HepG2 (cell line): Measurements from ENCODE around the gene CRAMP1. TPM values are rescaled to one million over a fixed set of nuclear protein-coding genes. Genes with fewer than 3 reads are reported as not detected.

Experiments
- CEBPG ChIP-seq: IDR thresholded peaks from 2 replicates; pipeline ENCODE4 v1.6.1; 2016
- FIP1L1 ChIP-seq: fragments of 200-400 bp; formaldehyde crosslinking; IDR thresholded peaks from 2 replicates; pipeline ENCODE4 v1.6.1; 2018; ENCODE audit warnings: low read depth, mild to moderate bottlenecking, low read length, moderate library complexity, borderline replicate concordance; ENCODE audit not compliant: insufficient read depth
- FOXM1 ChIP-seq: sonication (generic); formaldehyde crosslinking; IDR thresholded peaks from 2 replicates; pipeline ENCODE4 v1.5.0; 2020; ENCODE audit warnings: missing genetic modification reagents
- KLF16 ChIP-seq, 2 experiments: sonication (generic) in 1 of 2; formaldehyde crosslinking in 1 of 2; IDR thresholded peaks; 2 replicates each; pipeline versions ENCODE4 v1.6.1 to v1.8.0; 2016 to 2023; ENCODE audit warnings: missing genetic modification reagents in 2 of 2, missing compliant biosample characterization in 1 of 2
- MAZ ChIP-seq, 2 experiments: sonication (generic) in 1 of 2; formaldehyde crosslinking in 1 of 2; IDR thresholded peaks; 2 replicates each; pipeline versions ENCODE4 v1.5.0 to v1.6.1; 2012 to 2020; ENCODE audit warnings: low read depth in 2 of 2, mild to moderate bottlenecking in 2 of 2, borderline replicate concordance in 1 of 2, improper control_type of control experiment in 1 of 2, low read length in 1 of 2, missing genetic modification reagents in 1 of 2, moderate library complexity in 1 of 2
- PHF21A ChIP-seq: sonication (generic); formaldehyde crosslinking; IDR thresholded peaks from 2 replicates; pipeline ENCODE4 v1.5.0; 2020; ENCODE audit warnings: mild to moderate bottlenecking, missing genetic modification reagents
- RFXANK ChIP-seq: IDR thresholded peaks from 2 replicates; pipeline ENCODE4 v1.6.1; 2016
- SP4 ChIP-seq: sonication (generic); formaldehyde crosslinking; IDR thresholded peaks from 2 replicates; pipeline ENCODE4 v1.8.1; 2023; ENCODE audit warnings: mild to moderate bottlenecking, missing genetic modification reagents
- ZBTB1 ChIP-seq: sonication (generic); formaldehyde crosslinking; IDR thresholded peaks from 2 replicates; pipeline ENCODE4 v1.4.0; 2020; ENCODE audit warnings: missing genetic modification reagents, borderline replicate concordance
- ZKSCAN8 ChIP-seq: IDR thresholded peaks from 2 replicates; pipeline ENCODE4 v1.6.1; 2016; ENCODE audit warnings: borderline replicate concordance, missing genetic modification reagents, missing compliant biosample characterization
- ZNF17 ChIP-seq: sonication (generic); formaldehyde crosslinking; IDR thresholded peaks from 2 replicates; pipeline ENCODE4 v1.5.0; 2020; ENCODE audit warnings: mild to moderate bottlenecking, missing genetic modification reagents
- ZNF234 ChIP-seq: sonication (generic); formaldehyde crosslinking; conservative IDR thresholded peaks from 2 replicates; pipeline ENCODE4 v1.5.1; 2020; ENCODE audit warnings: mild to moderate bottlenecking, missing genetic modification reagents
- ZNF264 ChIP-seq: sonication (generic); formaldehyde crosslinking; IDR thresholded peaks from 2 replicates; pipeline ENCODE4 v1.4.0; 2020; ENCODE audit warnings: missing genetic modification reagents
- ZNF431 ChIP-seq: sonication (generic); formaldehyde crosslinking; IDR thresholded peaks from 2 replicates; pipeline ENCODE4 v1.9.0; 2022; ENCODE audit warnings: missing genetic modification reagents, low read depth, mild to moderate bottlenecking, borderline replicate concordance
- ZNF468 ChIP-seq: sonication (generic); formaldehyde crosslinking; IDR thresholded peaks from 2 replicates; pipeline ENCODE4 v1.8.0; 2022; ENCODE audit warnings: mild to moderate bottlenecking, moderate library complexity, missing genetic modification reagents
- ZNF550 ChIP-seq: sonication (generic); formaldehyde crosslinking; IDR thresholded peaks from 2 replicates; pipeline ENCODE4 v1.4.0; 2020; ENCODE audit warnings: mild to moderate bottlenecking, missing genetic modification reagents, borderline replicate concordance
- ZNF768 ChIP-seq: sonication (generic); formaldehyde crosslinking; IDR thresholded peaks from 2 replicates; pipeline ENCODE4 v1.4.0; 2020; ENCODE audit warnings: missing genetic modification reagents
- ZNF850 ChIP-seq: sonication (generic); formaldehyde crosslinking; conservative IDR thresholded peaks from 2 replicates; pipeline ENCODE4 v1.9.0; 2021; ENCODE audit warnings: mild to moderate bottlenecking, missing genetic modification reagents
- polyA plus RNA-seq, 8 experiments: library from polyadenylated mRNA; depleted of rRNA in 3 of 8; stranded (reverse) in 7 of 8; unstranded in 1 of 8; fragments of >200 nt; fragmentation: Illumina TruSeq in 4 of 8; extraction: Trizol in 4 of 8; gene quantifications; 2 replicates each; pipeline versions ENCODE4 v1.2.1 to v1.2.3, GENCODE V29; 2011 to 2016; ENCODE audit warnings: low read depth in 4 of 8, missing spikeins in 1 of 8, mixed read lengths in 1 of 8; ENCODE audit not compliant: insufficient read depth in 1 of 8
- total RNA-seq, 5 experiments: library from RNA; depleted of rRNA; stranded (reverse); fragments of >200 nt; fragmentation: Illumina TruSeq; extraction: Trizol; gene quantifications; 2 replicates each; pipeline ENCODE4 v1.2.3, GENCODE V29; 2016; ENCODE audit warnings: low read depth in 1 of 5
- TF ChIP-seq, protein P1 (sequence below): sonication (generic); formaldehyde crosslinking; conservative IDR thresholded peaks from 2 replicates; pipeline ENCODE4 v1.4.0; 2020; ENCODE audit warnings: missing genetic modification reagents
- TF ChIP-seq, protein P2 (sequence below): sonication (generic); formaldehyde crosslinking; IDR thresholded peaks from 2 replicates; pipeline ENCODE4 v1.8.1; 2023; ENCODE audit warnings: mild to moderate bottlenecking, moderate library complexity, missing genetic modification reagents
- TF ChIP-seq, protein P3 (sequence below): IDR thresholded peaks from 2 replicates; pipeline ENCODE4 v1.6.1; 2016; ENCODE audit warnings: low read depth, borderline replicate concordance
- TF ChIP-seq, protein P4 (sequence below): sonication (generic); formaldehyde crosslinking; IDR thresholded peaks from 2 replicates; pipeline ENCODE4 v1.5.0; 2020; ENCODE audit warnings: mild to moderate bottlenecking, missing genetic modification reagents, borderline replicate concordance
- TF ChIP-seq, protein P5 (sequence below): sonication (generic); formaldehyde crosslinking; IDR thresholded peaks from 2 replicates; pipeline ENCODE4 v1.5.0; 2020; ENCODE audit warnings: mild to moderate bottlenecking, missing genetic modification reagents

CRAMP1 gene
- total and polyA plus RNA-seq, 2 of the 13 experiments (the other 11 are each of a cell fraction or from before 2014, with no cell fraction given): 6.8 to 9.7 TPM

DNA sequence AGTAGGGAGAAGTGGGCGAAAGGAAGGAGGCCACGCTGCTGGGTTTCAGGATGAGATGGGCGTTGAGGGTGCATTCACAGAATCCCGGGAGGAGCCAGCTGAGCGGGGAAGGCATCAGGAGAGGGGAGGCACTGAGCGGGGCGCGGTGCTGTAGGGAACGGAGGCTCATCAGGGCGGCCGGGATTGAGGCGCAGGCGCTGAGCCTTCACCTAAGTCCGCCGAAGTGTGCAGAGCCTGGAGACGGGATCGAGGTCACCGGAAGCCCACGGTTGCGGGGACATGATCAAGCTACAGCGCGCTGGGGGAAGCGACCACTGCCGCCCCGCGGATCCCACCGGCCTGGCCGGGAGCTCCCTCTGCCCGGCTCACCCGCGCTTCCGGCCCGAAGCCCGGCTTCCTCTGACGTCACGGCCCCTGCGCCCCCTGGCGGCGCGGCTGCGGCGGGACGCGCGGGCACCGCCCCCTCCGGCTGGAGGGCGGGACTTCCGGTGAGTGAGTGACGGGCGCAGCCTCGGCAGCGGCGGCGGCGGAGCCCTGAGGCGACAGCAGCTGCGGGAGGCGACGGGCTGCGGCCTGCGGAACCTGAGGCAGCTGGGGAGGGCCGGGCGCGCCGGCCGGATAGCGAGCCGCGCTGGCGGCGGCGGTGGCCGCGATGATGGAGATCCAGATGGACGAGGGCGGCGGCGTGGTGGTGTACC is 93.7 kb downstream of the CRAMP1 start, which contains the start of gene MAPK8IP3 (continued):
- no peak for TF ChIP-seq CEBPG
- no peak for TF ChIP-seq ZNF468 (CRISPR knock-in tag)
- TF ChIP-seq ZNF550: no peak
- TF ChIP-seq PHF21A (CRISPR knock-in tag): no peak; the same call in 1 of the 2 replicates
- TF ChIP-seq ZBTB1 (CRISPR knock-in tag): no peak
- peak; percentile 96 for TF ChIP-seq SP4 (CRISPR knock-in tag)
- peak; percentile 82 for TF ChIP-seq ZNF264
- no peak for TF ChIP-seq ZNF768
- TF ChIP-seq, protein P1, sequence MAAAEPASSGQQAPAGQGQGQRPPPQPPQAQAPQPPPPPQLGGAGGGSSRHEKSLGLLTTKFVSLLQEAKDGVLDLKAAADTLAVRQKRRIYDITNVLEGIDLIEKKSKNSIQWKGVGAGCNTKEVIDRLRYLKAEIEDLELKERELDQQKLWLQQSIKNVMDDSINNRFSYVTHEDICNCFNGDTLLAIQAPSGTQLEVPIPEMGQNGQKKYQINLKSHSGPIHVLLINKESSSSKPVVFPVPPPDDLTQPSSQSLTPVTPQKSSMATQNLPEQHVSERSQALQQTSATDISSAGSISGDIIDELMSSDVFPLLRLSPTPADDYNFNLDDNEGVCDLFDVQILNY (CRISPR knock-in tag): 0 out of 2 replicates have a peak, but pooled peaks have one; percentile 60
- TF ChIP-seq ZKSCAN8 (CRISPR knock-in tag): no peak
- TF ChIP-seq FOXM1 (CRISPR knock-in tag): peak; percentile 75
- TF ChIP-seq, protein P2, sequence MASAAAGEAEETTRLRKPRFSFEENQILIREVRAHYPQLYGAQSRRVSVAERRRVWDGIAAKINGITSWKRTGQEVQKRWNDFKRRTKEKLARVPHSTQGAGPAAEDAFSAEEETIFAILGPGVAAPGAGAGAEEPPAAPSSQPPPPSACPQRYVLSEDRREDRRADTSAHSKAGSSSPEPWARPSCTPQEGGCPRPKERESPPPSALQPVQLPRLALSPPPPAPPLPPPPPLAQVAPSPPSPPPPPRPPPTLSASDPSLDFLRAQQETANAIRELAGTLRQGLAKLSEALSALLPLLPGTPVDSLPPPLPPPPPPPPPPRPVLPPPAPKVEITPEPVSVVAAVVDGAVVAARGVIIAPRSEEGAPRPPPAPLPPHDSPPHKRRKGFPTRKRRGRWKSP (CRISPR knock-in tag): peak; percentile 84
- peak; percentile 88 for TF ChIP-seq ZNF234
- TF ChIP-seq MAZ (IDR thresholded peaks at IDR 0.05; ENCODE audit: borderline replicate concordance, low read depth, low read length): peak; percentile 72
- peak; percentile 95 for TF ChIP-seq MAZ (CRISPR knock-in tag; IDR thresholded peaks at IDR 0.05; ENCODE audit: low read depth)
- TF ChIP-seq, protein P3, sequence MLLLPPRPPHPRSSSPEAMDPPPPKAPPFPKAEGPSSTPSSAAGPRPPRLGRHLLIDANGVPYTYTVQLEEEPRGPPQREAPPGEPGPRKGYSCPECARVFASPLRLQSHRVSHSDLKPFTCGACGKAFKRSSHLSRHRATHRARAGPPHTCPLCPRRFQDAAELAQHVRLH (CRISPR knock-in tag): peak; percentile 63; the same call in 1 of the 2 replicates
- peak; percentile 88 for TF ChIP-seq ZNF431 (CRISPR knock-in tag)
- TF ChIP-seq, protein P4, sequence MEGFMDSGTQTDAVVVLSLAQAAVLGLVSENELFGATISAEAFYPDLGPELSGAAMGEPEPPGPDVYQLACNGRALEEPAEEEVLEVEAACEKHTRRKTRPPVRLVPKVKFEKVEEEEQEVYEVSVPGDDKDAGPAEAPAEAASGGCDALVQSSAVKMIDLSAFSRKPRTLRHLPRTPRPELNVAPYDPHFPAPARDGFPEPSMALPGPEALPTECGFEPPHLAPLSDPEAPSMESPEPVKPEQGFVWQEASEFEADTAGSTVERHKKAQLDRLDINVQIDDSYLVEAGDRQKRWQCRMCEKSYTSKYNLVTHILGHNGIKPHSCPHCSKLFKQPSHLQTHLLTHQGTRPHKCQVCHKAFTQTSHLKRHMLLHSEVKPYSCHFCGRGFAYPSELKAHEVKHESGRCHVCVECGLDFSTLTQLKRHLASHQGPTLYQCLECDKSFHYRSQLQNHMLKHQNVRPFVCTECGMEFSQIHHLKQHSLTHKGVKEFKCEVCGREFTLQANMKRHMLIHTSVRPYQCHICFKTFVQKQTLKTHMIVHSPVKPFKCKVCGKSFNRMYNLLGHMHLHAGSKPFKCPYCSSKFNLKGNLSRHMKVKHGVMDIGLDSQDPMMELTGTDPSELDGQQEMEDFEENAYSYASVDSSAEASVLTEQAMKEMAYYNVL (CRISPR knock-in tag): no peak; the same call in 1 of the 2 replicates
- TF ChIP-seq, protein P5, sequence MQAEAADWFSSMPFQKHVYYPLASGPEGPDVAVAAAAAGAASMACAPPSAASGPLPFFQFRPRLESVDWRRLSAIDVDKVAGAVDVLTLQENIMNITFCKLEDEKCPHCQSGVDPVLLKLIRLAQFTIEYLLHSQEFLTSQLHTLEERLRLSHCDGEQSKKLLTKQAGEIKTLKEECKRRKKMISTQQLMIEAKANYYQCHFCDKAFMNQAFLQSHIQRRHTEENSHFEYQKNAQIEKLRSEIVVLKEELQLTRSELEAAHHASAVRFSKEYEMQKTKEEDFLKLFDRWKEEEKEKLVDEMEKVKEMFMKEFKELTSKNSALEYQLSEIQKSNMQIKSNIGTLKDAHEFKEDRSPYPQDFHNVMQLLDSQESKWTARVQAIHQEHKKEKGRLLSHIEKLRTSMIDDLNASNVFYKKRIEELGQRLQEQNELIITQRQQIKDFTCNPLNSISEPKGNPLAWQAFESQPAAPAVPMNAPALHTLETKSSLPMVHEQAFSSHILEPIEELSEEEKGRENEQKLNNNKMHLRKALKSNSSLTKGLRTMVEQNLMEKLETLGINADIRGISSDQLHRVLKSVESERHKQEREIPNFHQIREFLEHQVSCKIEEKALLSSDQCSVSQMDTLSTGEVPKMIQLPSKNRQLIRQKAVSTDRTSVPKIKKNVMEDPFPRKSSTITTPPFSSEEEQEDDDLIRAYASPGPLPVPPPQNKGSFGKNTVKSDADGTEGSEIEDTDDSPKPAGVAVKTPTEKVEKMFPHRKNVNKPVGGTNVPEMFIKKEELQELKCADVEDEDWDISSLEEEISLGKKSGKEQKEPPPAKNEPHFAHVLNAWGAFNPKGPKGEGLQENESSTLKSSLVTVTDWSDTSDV: no peak; the same call in 1 of the 2 replicates
- TF ChIP-seq RFXANK (CRISPR knock-in tag): no peak
- no peak for TF ChIP-seq ZNF850 (CRISPR knock-in tag)
- no peak for TF ChIP-seq FIP1L1
- TF ChIP-seq ZNF17 (CRISPR knock-in tag): no peak
- TF ChIP-seq KLF16 (CRISPR knock-in tag; IDR thresholded peaks at IDR 0.05): peak in 1 of 2 experiments; percentile 78; a peak in 1 of 4 replicates
